ENCODE results near the gene F2.

Gene F2

GRCh38 chr11:46675288-46675851 lies 43.6 kb upstream of the F2 start:
- no peak for DNase-seq (ENCODE audit: low spot score)
- TF ChIP-seq, protein P1, sequence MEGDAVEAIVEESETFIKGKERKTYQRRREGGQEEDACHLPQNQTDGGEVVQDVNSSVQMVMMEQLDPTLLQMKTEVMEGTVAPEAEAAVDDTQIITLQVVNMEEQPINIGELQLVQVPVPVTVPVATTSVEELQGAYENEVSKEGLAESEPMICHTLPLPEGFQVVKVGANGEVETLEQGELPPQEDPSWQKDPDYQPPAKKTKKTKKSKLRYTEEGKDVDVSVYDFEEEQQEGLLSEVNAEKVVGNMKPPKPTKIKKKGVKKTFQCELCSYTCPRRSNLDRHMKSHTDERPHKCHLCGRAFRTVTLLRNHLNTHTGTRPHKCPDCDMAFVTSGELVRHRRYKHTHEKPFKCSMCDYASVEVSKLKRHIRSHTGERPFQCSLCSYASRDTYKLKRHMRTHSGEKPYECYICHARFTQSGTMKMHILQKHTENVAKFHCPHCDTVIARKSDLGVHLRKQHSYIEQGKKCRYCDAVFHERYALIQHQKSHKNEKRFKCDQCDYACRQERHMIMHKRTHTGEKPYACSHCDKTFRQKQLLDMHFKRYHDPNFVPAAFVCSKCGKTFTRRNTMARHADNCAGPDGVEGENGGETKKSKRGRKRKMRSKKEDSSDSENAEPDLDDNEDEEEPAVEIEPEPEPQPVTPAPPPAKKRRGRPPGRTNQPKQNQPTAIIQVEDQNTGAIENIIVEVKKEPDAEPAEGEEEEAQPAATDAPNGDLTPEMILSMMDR (IDR thresholded peaks at IDR 0.05; ENCODE audit: extremely low read depth, missing control alignments): no peak

GRCh38 chr11:46675949-46676348 lies 43.1 kb upstream of the F2 start:
- TF ChIP-seq, protein P1 (IDR thresholded peaks at IDR 0.05; ENCODE audit: extremely low read depth, missing control alignments): no peak
- no peak for DNase-seq (ENCODE audit: low spot score)

- TF ChIP-seq, protein P1 (IDR thresholded peaks at IDR 0.05; ENCODE audit: extremely low read depth, missing control alignments): no peak
- DNase-seq (ENCODE audit: low spot score): no peak
Observed at GRCh38 chr11:46676436-46677158, 42.4 kb upstream of the F2 start.

DNA sequence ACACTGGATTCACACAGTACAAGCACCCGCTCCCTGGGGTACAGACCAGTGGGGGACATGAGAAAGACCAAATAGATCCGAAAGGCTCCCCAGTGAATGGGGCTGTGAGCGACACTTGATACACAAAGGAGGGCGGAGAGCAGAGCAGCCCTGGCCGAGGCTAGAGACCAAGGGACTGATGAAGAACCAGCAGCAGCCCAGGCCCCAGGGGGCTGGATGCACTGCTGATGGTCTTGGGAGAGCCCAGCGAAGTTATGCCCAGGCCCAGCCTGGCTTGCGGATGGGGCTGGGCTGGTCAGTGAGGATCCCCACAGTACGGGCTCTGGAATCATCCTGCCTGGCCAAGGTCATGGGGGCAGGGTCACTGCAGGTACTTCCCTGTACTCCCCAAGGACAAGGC lies 41.8 kb upstream of the F2 start:
- DNase-seq (ENCODE audit: low spot score): no peak
- TF ChIP-seq, protein P1 (IDR thresholded peaks at IDR 0.05; ENCODE audit: extremely low read depth, missing control alignments): no peak

- no peak for DNase-seq (ENCODE audit: low spot score)
- TF ChIP-seq, protein P1 (IDR thresholded peaks at IDR 0.05; ENCODE audit: extremely low read depth, missing control alignments): no peak
Observed at GRCh38 chr11:46677991-46678740, 40.8 kb upstream of the F2 start.

GRCh38 chr11:46678741-46679130 lies 40.3 kb upstream of the F2 start:
- no peak for DNase-seq (ENCODE audit: low spot score)
- TF ChIP-seq, protein P1 (IDR thresholded peaks at IDR 0.05; ENCODE audit: extremely low read depth, missing control alignments): no peak

Measured in GM20000 (cell line).